ENCODE results near the gene CD96.
"Not testable (repeated sequence)": the region's sequence is repeated elsewhere in the genome, so short reads cannot be mapped to it uniquely, and the experiment has no call there.

CD96 gene

GRCh38 chr3:111672461-111672860 is 130.5 kb downstream of the CD96 start:
- DNase-seq: not testable (repeated sequence)

GRCh38 chr3:111675846-111676210 is 133.8 kb downstream of the CD96 start:
- DNase-seq: no peak

- no peak for DNase-seq
Observed at GRCh38 chr3:111676211-111677006, 134.4 kb downstream of the CD96 start.

- DNase-seq: no peak
Observed at GRCh38 chr3:111677007-111677392, 135.0 kb downstream of the CD96 start.

DNA sequence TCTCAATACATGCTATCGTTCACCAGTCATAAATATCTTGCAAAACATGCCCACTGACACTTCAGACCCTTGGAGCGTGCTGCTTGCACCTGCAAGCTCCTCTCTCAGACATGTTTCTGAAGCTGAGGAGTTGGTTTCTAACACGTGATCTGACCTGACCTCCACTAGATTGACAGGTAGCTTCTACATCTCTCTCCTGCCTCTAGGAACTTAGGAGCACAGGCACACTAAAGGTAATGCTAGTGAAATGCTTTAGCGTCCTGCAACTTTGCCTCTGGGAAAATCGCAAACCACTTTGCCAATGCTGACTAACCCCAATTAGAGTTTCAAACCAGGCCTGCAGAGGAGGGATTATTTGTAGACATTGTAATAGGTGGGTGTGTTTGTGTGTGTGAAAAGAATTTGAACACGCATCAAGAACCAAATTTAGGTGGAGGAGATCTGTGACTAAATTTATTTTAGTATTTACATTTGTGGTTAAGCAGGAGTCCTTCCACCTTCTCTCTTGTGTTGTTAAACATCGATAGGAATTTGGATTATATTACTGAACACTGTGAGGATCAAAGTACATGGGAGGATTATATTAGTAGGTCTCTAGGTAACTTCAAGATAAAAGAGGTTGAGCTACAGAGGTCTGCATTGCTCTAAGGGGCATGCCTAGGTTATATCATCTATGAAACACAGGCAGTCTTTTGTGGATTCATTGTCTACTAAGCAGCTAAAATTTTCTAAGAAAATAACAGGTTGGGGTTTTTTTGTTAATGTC is 139.8 kb downstream of the CD96 start:
- DNase-seq: no peak

- DNase-seq: no peak
Observed at GRCh38 chr3:111684640-111685039, 142.6 kb downstream of the CD96 start.

- DNase-seq: no peak
Observed at GRCh38 chr3:111688190-111688800, 146.3 kb downstream of the CD96 start.

GRCh38 chr3:111690242-111690641 is 148.2 kb downstream of the CD96 start:
- DNase-seq: no peak

GRCh38 chr3:111691293-111691909 is 149.4 kb downstream of the CD96 start:
- peak in 2 of 56 donors; percentile 4 to 13 for DNase-seq

GRCh38 chr3:111692593-111693552 is 150.9 kb downstream of the CD96 start:
- peak in 3 of 56 donors; percentile 5 to 30 (median 14) for DNase-seq

- no peak for DNase-seq
Observed at GRCh38 chr3:111694471-111694870, 152.5 kb downstream of the CD96 start.

- DNase-seq: no peak
Observed at GRCh38 chr3:111695636-111696117, 153.7 kb downstream of the CD96 start.

DNA sequence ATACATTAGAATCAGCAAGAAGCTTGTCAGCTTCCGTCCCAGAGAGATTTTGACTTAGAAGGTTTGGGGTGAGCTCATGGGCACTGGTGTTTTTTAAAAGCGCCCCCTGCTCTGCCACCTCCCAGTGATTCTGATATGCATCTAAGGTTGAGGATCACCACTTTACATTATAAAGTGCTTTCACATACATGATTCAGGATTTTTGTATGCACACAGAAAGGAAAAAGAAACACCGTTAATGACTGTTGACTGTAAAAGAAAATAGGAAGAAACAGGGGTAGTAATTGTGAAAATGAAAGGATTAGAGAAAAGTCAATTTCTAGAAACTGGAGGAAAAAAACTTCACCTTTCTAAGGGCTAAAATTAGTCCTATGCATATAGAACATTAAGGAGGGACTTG is 158.1 kb downstream of the CD96 start:
- DNase-seq: no peak

DNA sequence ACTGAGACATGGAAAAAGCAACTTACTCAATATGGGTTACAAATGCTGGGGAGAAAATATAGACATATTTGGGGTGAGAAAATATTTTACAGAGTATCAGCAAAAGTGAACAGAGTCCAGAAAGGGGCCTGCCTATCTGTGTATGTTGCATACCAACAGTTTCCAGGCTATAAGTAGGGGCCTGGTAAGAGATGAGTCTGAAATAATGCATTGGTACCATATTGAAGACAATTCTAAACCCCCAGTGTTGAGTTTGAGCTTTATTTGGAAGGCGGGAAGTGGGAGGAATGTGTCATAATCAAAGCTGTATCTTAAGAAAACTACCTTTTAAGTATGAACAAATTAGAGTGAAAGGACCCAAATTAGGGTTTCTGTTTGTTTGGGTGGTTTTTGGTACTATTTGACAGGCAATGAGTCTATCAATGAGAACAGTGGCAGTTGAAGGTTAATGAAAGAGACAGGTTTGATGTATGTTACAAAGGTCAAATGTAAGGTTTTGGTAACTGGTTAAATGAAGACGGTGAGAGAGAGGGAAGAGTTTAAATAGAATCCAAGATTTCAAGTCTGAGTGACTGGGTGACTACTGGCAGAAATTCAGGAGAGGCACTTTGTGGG is 159.4 kb downstream of the CD96 start:
- DNase-seq: no peak
